Left ventricle myocardium inferior (tissue), 1 donor: Measurements from ENCODE around the gene KLK1. TPM values are rescaled to one million over a fixed set of nuclear protein-coding genes. Genes with fewer than 3 reads are reported as not detected.

Source experiments
- DNase-seq: peaks from one replicate; pipeline ENCODE4 v3.0.0-alpha.2; 2020
- H3K27ac ChIP-seq: fragments of 200-600 bp; replicated peaks from 2 replicates; pipeline ENCODE4 v1.8.0; 2021
- H3K27me3 ChIP-seq: fragments of 200-600 bp; 2 replicates; pipeline ENCODE4 v1.8.0; 2021; ENCODE audit warnings: low read depth
- H3K36me3 ChIP-seq: fragments of 200-600 bp; 2 replicates; pipeline ENCODE4 v1.8.0; 2021
- H3K4me1 ChIP-seq: fragments of 200-600 bp; 2 replicates; pipeline ENCODE4 v1.8.0; 2021
- H3K4me3 ChIP-seq: fragments of 200-600 bp; 2 replicates; pipeline ENCODE4 v1.8.0; 2021; ENCODE audit warnings: mild to moderate bottlenecking, moderate library complexity
- H3K9me3 ChIP-seq: fragments of 200-600 bp; replicated peaks from 2 replicates; pipeline ENCODE4 v1.8.0; 2021
- intact Hi-C: fragments of 100-400 bp; cut with micrococcal nuclease; formaldehyde crosslinking; loops from one replicate; pipeline ENCODE4 v1.11.0; 2022
- total RNA-seq: library from RNA; stranded (reverse); fragmentation: NEBNext Ultra II Directional; extraction: Animal tissue kit (Norgen Biotek cat#: 25700); gene quantifications from one replicate; pipeline ENCODE4 v1.2.1, GENCODE V29; 2021
- TF ChIP-seq, protein P1 (sequence below): fragments of 200-600 bp; IDR thresholded peaks from 2 replicates; pipeline ENCODE4 v1.8.0; 2021; ENCODE audit warnings: antibody characterized with exemption, mild to moderate bottlenecking, borderline replicate concordance
- donor health status: DM: no; HTN: yes; CAD: no; lungs with severe emphysema.

KLK1 gene
- total RNA-seq, 1 donor from 2014 or later: 0.41 TPM

DNA sequence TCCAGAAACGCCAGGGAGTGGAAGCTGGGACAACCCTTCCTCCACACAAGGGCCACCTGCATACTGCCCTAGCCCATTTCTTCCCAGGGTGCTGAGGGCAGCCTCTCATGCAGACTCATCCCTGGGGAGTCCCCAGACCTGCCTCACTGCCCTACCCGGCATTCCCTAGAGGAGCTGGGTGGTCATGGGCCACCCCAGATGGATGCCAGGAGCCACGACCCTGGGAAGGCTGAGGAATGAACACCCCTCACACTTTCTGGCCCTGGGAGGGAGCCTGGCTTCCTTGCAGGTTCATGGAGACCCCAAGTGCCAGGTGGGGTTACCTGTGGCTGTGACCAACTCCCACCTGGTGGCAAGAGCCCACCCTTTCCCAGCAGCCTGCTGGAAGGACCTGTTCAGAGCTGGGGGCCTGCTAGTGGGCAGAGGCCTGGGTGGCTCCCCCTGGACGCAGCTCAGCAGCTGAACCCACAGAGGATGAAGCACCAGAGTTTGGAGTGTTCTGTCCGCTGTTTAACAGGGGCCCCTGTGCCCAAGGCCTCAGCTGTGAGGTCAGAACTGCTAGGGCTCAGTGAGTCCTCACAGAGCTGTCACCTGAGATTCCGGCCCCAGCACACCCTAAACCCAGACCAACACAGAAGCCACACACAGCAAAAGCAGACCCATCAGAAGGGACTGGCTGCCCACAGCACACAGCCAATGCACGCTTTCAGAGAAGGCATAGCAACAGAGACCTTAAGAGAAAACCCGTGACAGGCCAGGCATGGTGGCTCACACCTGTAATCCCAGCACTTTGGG is 26.8 kb downstream of the KLK1 start:
- H3K9me3 ChIP-seq: no peaks in the 10 kb centered on the region
- H3K27me3 ChIP-seq: peaks cover 7% of the 10 kb centered on the region
- DNase-seq: no peak
- no peak overlapping the region for H3K4me3 ChIP-seq
- TF ChIP-seq, protein P1, sequence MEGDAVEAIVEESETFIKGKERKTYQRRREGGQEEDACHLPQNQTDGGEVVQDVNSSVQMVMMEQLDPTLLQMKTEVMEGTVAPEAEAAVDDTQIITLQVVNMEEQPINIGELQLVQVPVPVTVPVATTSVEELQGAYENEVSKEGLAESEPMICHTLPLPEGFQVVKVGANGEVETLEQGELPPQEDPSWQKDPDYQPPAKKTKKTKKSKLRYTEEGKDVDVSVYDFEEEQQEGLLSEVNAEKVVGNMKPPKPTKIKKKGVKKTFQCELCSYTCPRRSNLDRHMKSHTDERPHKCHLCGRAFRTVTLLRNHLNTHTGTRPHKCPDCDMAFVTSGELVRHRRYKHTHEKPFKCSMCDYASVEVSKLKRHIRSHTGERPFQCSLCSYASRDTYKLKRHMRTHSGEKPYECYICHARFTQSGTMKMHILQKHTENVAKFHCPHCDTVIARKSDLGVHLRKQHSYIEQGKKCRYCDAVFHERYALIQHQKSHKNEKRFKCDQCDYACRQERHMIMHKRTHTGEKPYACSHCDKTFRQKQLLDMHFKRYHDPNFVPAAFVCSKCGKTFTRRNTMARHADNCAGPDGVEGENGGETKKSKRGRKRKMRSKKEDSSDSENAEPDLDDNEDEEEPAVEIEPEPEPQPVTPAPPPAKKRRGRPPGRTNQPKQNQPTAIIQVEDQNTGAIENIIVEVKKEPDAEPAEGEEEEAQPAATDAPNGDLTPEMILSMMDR: no peak
- peaks cover 35% of the 10 kb centered on the region for H3K36me3 ChIP-seq
- intact Hi-C loops: no loop called here
- no peaks in the 10 kb centered on the region for H3K4me1 ChIP-seq
- H3K27ac ChIP-seq: no peak overlapping the region

GRCh38 chr19:50796128-50796633 is 27.4 kb downstream of the KLK1 start:
- Histone ChIP-seq H3K9me3 (no peaks in the 10 kb centered on the region), H3K27ac (no peak overlapping the region), H3K36me3 (peaks cover 28% of the 10 kb centered on the region), H3K27me3 (peaks cover 10% of the 10 kb centered on the region), H3K4me1 (no peaks in the 10 kb centered on the region), H3K4me3 (no peak overlapping the region)
- intact Hi-C loops: no loop called here
- TF ChIP-seq, protein P1: no peak
- no peak for DNase-seq

- intact Hi-C loops: no loop called here
- Histone ChIP-seq H3K27ac (no peak overlapping the region), H3K27me3 (peaks cover 10% of the 10 kb centered on the region), H3K9me3 (no peaks in the 10 kb centered on the region), H3K4me3 (no peak overlapping the region), H3K4me1 (no peaks in the 10 kb centered on the region), H3K36me3 (peaks cover 25% of the 10 kb centered on the region)
- TF ChIP-seq, protein P1: no peak
- DNase-seq: no peak
Observed at GRCh38 chr19:50795664-50796073, 27.9 kb downstream of the KLK1 start.

DNA sequence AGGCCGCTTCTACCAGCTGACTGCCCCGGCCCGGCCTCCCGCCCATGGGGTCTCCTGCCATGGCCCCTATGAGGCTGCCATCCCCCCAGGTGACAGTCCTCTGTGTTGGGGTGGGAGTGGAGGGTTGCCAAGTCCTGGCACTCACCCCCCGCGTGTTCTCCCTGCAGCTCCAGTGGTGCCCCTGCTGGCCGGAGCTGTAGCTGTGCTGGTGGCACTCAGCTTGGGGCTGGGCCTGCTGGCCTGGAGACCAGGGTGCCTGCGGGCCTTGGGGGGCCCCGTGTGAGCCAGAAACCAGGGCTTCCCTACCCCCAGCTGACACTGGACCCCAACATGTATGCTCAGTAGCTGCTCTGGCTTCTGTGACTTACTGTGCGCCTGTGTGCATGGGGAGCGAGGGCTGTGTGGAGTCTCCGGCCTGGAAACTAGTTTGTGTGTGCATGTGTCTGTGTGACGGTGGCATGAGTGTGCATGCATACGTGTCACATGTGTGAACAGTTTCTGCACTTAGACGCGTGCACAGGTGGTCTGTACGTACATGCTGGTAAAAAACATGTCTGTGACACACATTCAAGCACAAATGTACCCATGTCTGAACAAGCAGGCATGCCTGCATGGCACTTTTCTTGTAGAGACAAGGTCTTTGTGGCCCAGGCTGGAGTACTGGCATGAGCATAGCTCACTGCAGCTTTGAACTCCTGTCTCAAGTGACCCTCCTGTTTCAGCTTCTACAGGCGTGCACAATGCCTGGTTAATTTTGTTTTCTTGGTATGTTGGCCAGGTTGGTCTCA is 28.5 kb downstream of the KLK1 start:
- intact Hi-C loops: no loop called here
- Histone ChIP-seq H3K36me3 (peaks cover 25% of the 10 kb centered on the region), H3K27me3 (peaks cover 10% of the 10 kb centered on the region), H3K9me3 (no peaks in the 10 kb centered on the region), H3K4me3 (no peak overlapping the region), H3K27ac (no peak overlapping the region), H3K4me1 (no peaks in the 10 kb centered on the region)
- TF ChIP-seq, protein P1: no peak
- no peak for DNase-seq

- H3K9me3 ChIP-seq: no peaks in the 10 kb centered on the region
- H3K27me3 ChIP-seq: peaks cover 10% of the 10 kb centered on the region
- intact Hi-C loops: no loop called here
- H3K4me1 ChIP-seq: no peaks in the 10 kb centered on the region
- peaks cover 24% of the 10 kb centered on the region for H3K36me3 ChIP-seq
- no peak for DNase-seq
- TF ChIP-seq, protein P1: no peak
- H3K4me3 ChIP-seq: no peak overlapping the region
- H3K27ac ChIP-seq: no peak overlapping the region
Observed at GRCh38 chr19:50794074-50794875, 29.3 kb downstream of the KLK1 start.
